Stimulated activated CD8-positive, alpha-beta memory T cell treated with anti-CD3 and anti-CD28 coated beads, Interleukin-4, amount 100 ng/mL, for 24 hours (primary cell): Measurements from ENCODE around the gene FFAR4.
"Not testable (repeated sequence)": the region's sequence is repeated elsewhere in the genome, so short reads cannot be mapped to it uniquely, and the experiment has no call there.

Source experiments
- DNase-seq: peaks from one replicate; pipeline ENCODE4 v3.0.0-alpha.2; 2020; ENCODE audit warnings: low read depth

Gene FFAR4

GRCh38 chr10:93566435-93567276, at the start of gene FFAR4:
Gene FFAR4, plus strand, starts transcription at chr10:93566665. Its CDS starts 56 bp downstream, at chr10:93566721.
- DNase-seq, result no peak

GRCh38 chr10:93518531-93518930, 47.9 kb upstream of the FFAR4 start:
- DNase-seq, result no peak

- DNase-seq, result no peak
These were observed 31.2 kb upstream of the FFAR4 start for GRCh38 chr10:93535293-93535692.

GRCh38 chr10:93540871-93541270, 25.6 kb upstream of the FFAR4 start:
- not testable (repeated sequence) for DNase-seq

- DNase-seq, result no peak
These were observed 24.8 kb upstream of the FFAR4 start for GRCh38 chr10:93541402-93542357.

- DNase-seq, result no peak
These were observed 24.1 kb upstream of the FFAR4 start for GRCh38 chr10:93542358-93542791.

- not testable (repeated sequence) for DNase-seq
These were observed 19.5 kb upstream of the FFAR4 start for GRCh38 chr10:93546995-93547394.

GRCh38 chr10:93547522-93547921, 18.9 kb upstream of the FFAR4 start:
- no peak for DNase-seq

GRCh38 chr10:93548376-93549071, 17.9 kb upstream of the FFAR4 start:
- no peak for DNase-seq

GRCh38 chr10:93550606-93551005, 15.9 kb upstream of the FFAR4 start:
- no peak for DNase-seq

GRCh38 chr10:93552780-93553179, 13.7 kb upstream of the FFAR4 start:
- DNase-seq, result no peak

GRCh38 chr10:93553482-93554315, 12.8 kb upstream of the FFAR4 start:
- no peak for DNase-seq

- no peak for DNase-seq
These were observed 12.2 kb upstream of the FFAR4 start for GRCh38 chr10:93554316-93554663.

- peak; percentile 6 for DNase-seq
These were observed 11.6 kb upstream of the FFAR4 start for GRCh38 chr10:93554760-93555432.

- no peak for DNase-seq
These were observed 7.0 kb upstream of the FFAR4 start for GRCh38 chr10:93559490-93559889.

- DNase-seq, result no peak
These were observed 5.9 kb upstream of the FFAR4 start for GRCh38 chr10:93560541-93560940.

- no peak for DNase-seq
These were observed 1.0 kb upstream of the FFAR4 start for GRCh38 chr10:93565446-93565845.

GRCh38 chr10:93567277-93568104, 1.0 kb downstream of the FFAR4 start:
- no peak for DNase-seq

GRCh38 chr10:93568105-93568390, 1.6 kb downstream of the FFAR4 start:
- DNase-seq, result no peak

GRCh38 chr10:93570383-93570782, 3.9 kb downstream of the FFAR4 start:
- no peak for DNase-seq
